ENCODE data around the gene CD300C.

DNA sequence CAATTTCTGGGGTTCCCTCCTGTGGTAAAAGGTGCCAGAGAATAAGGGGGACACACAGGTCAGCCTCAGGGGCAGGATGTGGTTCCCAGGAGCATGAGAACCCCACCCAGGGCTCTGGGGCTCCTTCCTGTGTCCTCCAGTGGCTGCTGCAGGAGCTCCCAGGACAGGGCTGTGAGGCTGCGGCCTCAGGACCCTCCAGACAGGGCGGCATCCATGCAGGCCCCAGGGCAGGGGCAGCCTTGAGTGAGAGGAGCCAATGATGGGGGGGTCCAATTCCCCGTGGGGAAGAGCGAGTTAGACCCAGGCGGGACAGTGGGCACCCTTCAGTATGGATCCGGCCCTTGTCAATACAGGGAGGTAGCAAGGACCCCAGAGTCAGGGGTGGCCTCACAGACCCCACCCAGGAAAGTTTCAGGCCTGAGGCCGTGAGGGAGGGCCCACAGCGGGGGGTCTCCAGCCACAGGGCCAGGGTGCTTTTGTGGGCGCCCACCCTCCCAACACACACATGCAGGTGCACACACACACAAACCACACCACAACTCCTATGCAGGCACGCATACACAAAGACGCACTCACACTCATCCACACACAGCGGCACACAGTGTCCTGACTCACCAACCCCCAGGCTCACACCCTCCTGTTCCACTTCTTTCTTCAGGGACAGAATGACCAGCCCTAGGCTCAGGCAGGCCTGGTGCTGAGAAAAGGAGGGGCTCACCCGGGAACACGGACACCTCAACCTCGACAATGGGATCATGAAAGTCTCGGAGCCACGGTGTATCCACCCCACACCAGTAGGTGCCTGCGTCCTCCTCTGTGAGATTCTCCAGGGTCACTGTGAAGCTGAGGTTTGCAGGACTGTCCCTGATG lies 1.8 kb downstream of the CD300C start:
- TF ChIP-seq, protein P1, sequence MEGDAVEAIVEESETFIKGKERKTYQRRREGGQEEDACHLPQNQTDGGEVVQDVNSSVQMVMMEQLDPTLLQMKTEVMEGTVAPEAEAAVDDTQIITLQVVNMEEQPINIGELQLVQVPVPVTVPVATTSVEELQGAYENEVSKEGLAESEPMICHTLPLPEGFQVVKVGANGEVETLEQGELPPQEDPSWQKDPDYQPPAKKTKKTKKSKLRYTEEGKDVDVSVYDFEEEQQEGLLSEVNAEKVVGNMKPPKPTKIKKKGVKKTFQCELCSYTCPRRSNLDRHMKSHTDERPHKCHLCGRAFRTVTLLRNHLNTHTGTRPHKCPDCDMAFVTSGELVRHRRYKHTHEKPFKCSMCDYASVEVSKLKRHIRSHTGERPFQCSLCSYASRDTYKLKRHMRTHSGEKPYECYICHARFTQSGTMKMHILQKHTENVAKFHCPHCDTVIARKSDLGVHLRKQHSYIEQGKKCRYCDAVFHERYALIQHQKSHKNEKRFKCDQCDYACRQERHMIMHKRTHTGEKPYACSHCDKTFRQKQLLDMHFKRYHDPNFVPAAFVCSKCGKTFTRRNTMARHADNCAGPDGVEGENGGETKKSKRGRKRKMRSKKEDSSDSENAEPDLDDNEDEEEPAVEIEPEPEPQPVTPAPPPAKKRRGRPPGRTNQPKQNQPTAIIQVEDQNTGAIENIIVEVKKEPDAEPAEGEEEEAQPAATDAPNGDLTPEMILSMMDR (IDR thresholded peaks at IDR 0.05; ENCODE audit: low read depth, low read length, poor library complexity, severe bottlenecking), result no peak
- TF ChIP-seq EZH2phosphoT487 (IDR thresholded peaks at IDR 0.05; ENCODE audit: borderline replicate concordance, low read length), result no peak

Measured in DOHH2 (cell line).